ENCODE results near the gene DPH1. TPM values are rescaled to one million over a fixed set of nuclear protein-coding genes. Genes with fewer than 3 reads are reported as not detected.

The DPH1 gene
- total and polyA plus RNA-seq, 2 donors from 2014 or later = 23.3 to 49.4 TPM

- Histone ChIP-seq H3K4me3 (ENCODE audit: low read length in 3 of 3) (no peak overlapping the region), H3K27me3 (ENCODE audit: control insufficient read depth, insufficient read depth, low read length) (no peaks in the 10 kb centered on the region), H3K9me3 (ENCODE audit: control insufficient read depth in 2 of 3, insufficient read depth in 1 of 3, low read length in 3 of 3) (no peaks in the 10 kb centered on the region), H3K36me3 (ENCODE audit: control insufficient read depth in 2 of 3, insufficient read depth in 3 of 3, low read length in 3 of 3) (no peaks in the 10 kb centered on the region), H3K27ac (ENCODE audit: low read depth in 2 of 2, low read length in 2 of 2) (no peak overlapping the region), H3K9ac (ENCODE audit: low read length in 3 of 3) (no peak overlapping the region), H3K4me1 (ENCODE audit: control insufficient read depth in 2 of 3, insufficient read depth in 2 of 3, low read depth in 1 of 3, low read length in 3 of 3) (peaks cover 0 to 8% (median 0%) of the 10 kb centered on the region in 3 donors)
- no peak for TF ChIP-seq CTCF (IDR thresholded peaks at IDR 0.05; ENCODE audit: borderline replicate concordance, extremely low read depth, insufficient read depth)
- intact Hi-C loops (cut with DNase I) = no loop called here
- DNase-seq (no peak), FAIRE-seq (no peak)
Measured at GRCh38 chr17:1985093-1985492, 44.9 kb upstream of the DPH1 start.

DNA sequence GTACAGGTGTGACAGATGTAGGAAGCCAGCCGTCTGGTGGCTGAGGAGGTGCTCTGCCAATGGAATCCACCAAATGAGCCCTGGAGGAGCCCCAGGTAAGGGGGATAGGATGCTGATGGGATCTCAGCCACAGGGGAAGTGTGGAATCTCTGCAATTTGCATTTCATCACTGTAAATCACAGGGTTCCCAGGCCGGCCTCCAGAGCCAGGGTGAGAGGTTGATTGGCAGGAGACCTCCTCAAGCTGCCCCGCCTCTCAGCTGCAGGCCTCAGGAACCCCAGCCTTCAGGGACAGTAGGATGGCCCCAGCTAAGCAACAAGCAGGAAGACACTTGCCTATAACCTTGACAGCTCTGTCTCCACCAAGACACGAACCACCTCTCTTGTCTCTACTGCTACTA, 44.3 kb upstream of the DPH1 start:
- H3K4me1 ChIP-seq (ENCODE audit: control insufficient read depth in 2 of 3, insufficient read depth in 2 of 3, low read depth in 1 of 3, low read length in 3 of 3) = peaks cover 0 to 8% (median 0%) of the 10 kb centered on the region in 3 donors
- no peak for TF ChIP-seq CTCF (IDR thresholded peaks at IDR 0.05; ENCODE audit: borderline replicate concordance, extremely low read depth, insufficient read depth)
- DNase-seq = no peak
- no peak overlapping the region for H3K9ac ChIP-seq (ENCODE audit: low read length in 3 of 3)
- no peaks in the 10 kb centered on the region for H3K36me3 ChIP-seq (ENCODE audit: control insufficient read depth in 2 of 3, insufficient read depth in 3 of 3, low read length in 3 of 3)
- no peak overlapping the region for H3K4me3 ChIP-seq (ENCODE audit: low read length in 3 of 3)
- no peak for FAIRE-seq
- H3K27me3 ChIP-seq (ENCODE audit: control insufficient read depth, insufficient read depth, low read length) = no peaks in the 10 kb centered on the region
- no peak overlapping the region for H3K27ac ChIP-seq (ENCODE audit: low read depth in 2 of 2, low read length in 2 of 2)
- intact Hi-C loops (cut with DNase I) = no loop called here
- H3K9me3 ChIP-seq (ENCODE audit: control insufficient read depth in 2 of 3, insufficient read depth in 1 of 3, low read length in 3 of 3) = no peaks in the 10 kb centered on the region

- Histone ChIP-seq H3K27me3 (ENCODE audit: control insufficient read depth, insufficient read depth, low read length) (no peaks in the 10 kb centered on the region), H3K4me1 (ENCODE audit: control insufficient read depth in 2 of 3, insufficient read depth in 2 of 3, low read depth in 1 of 3, low read length in 3 of 3) (no peaks in the 10 kb centered on the region), H3K9me3 (ENCODE audit: control insufficient read depth in 2 of 3, insufficient read depth in 1 of 3, low read length in 3 of 3) (no peaks in the 10 kb centered on the region), H3K9ac (ENCODE audit: low read length in 3 of 3) (no peak overlapping the region), H3K36me3 (ENCODE audit: control insufficient read depth in 2 of 3, insufficient read depth in 3 of 3, low read length in 3 of 3) (no peaks in the 10 kb centered on the region), H3K27ac (ENCODE audit: low read depth in 2 of 2, low read length in 2 of 2) (no peak overlapping the region), H3K4me3 (ENCODE audit: low read length in 3 of 3) (no peak overlapping the region)
- intact Hi-C loops (cut with DNase I) = no loop called here
- TF ChIP-seq CTCF (IDR thresholded peaks at IDR 0.05; ENCODE audit: borderline replicate concordance, extremely low read depth, insufficient read depth) = no peak
- FAIRE-seq (no peak), DNase-seq (no peak)
Measured at GRCh38 chr17:1986783-1987451, 43.0 kb upstream of the DPH1 start.

- no peak for TF ChIP-seq CTCF (IDR thresholded peaks at IDR 0.05; ENCODE audit: borderline replicate concordance, extremely low read depth, insufficient read depth)
- Histone ChIP-seq H3K27ac (ENCODE audit: low read depth in 2 of 2, low read length in 2 of 2) (no peak overlapping the region), H3K9ac (ENCODE audit: low read length in 3 of 3) (no peak overlapping the region), H3K36me3 (ENCODE audit: control insufficient read depth in 2 of 3, insufficient read depth in 3 of 3, low read length in 3 of 3) (no peaks in the 10 kb centered on the region), H3K9me3 (ENCODE audit: control insufficient read depth in 2 of 3, insufficient read depth in 1 of 3, low read length in 3 of 3) (no peaks in the 10 kb centered on the region), H3K4me3 (ENCODE audit: low read length in 3 of 3) (no peak overlapping the region), H3K4me1 (ENCODE audit: control insufficient read depth in 2 of 3, insufficient read depth in 2 of 3, low read depth in 1 of 3, low read length in 3 of 3) (no peaks in the 10 kb centered on the region), H3K27me3 (ENCODE audit: control insufficient read depth, insufficient read depth, low read length) (no peaks in the 10 kb centered on the region)
- no peak for DNase-seq
- intact Hi-C loops (cut with DNase I) = no loop called here
- FAIRE-seq = no peak
Measured at GRCh38 chr17:1989135-1989534, 40.8 kb upstream of the DPH1 start.
